Measurements from ENCODE around the gene ADAMTS7. TPM values are rescaled to one million over a fixed set of nuclear protein-coding genes. Genes with fewer than 3 reads are reported as not detected.

Gene ADAMTS7
- total and polyA plus RNA-seq, 2 of the 13 experiments (the other 11 are each of a cell fraction or from before 2014, with no cell fraction given), result 0.09 to 0.12 TPM

GRCh38 chr15:78850941-78851755, 39.9 kb upstream of the ADAMTS7 start (continued):
- TF ChIP-seq ONECUT2 (CRISPR knock-in tag; IDR thresholded peaks at IDR 0.05), result 0 out of 2 replicates have a peak, but pooled peaks have one; percentile 40

- Histone ChIP-seq H2AFZ (ENCODE audit: low read length) (no peak overlapping the region), H3K4me3 (replicated peaks in 1 of 3; ENCODE audit: insufficient read depth in 1 of 3, low read depth in 2 of 3, low read length in 3 of 3) (no peak overlapping the region), H3K4me1 (ENCODE audit: insufficient read depth, low read length) (peaks cover 38% of the 10 kb centered on the region), H3K27ac (ENCODE audit: extremely low read length, insufficient read depth, low read length) (peak overlapping the region; percentile 4), H3K9ac (ENCODE audit: insufficient read depth, low read depth, low read length) (no peak overlapping the region), H3K27me3 (ENCODE audit: control insufficient read depth in 1 of 2, insufficient read depth in 2 of 2, low read length in 2 of 2) (no peaks in the 10 kb centered on the region), H3K79me2 (ENCODE audit: insufficient read depth, low read length) (no peaks in the 10 kb centered on the region), H3K36me3 (replicated peaks in 1 of 2; ENCODE audit: control insufficient read depth in 1 of 2, insufficient read depth in 2 of 2, low read length in 2 of 2) (no peaks in the 10 kb centered on the region), H4K20me1 (ENCODE audit: insufficient read depth, low read length) (no peaks in the 10 kb centered on the region), H3K4me2 (ENCODE audit: low read depth, low read length) (peak overlapping the region; percentile 56), H3K9me3 (ENCODE audit: low read length) (no peaks in the 10 kb centered on the region)
- no TSS peak for BruUV-seq (replicated peaks)
- WGBS (ENCODE audit: low lambda C conversion rate), result 95% methylated on average over 2 of the region's 2 CpGs
- CTCF ChIA-PET (ENCODE audit: low intra/inter-chr PET ratio, low total read pairs), result no interaction called here
- intact Hi-C loops (cut with micrococcal nuclease; ENCODE audit: unreplicated experiment) (no loop called here), in situ Hi-C loops (cut with HindIII; ENCODE audit: extremely low pct_ligation_motif_present, low pct_unique_long_range_greater_than_20kb) (no loop called here)
- ATAC-seq (no peak), FAIRE-seq (no peak), DNase-seq (ENCODE audit: low spot score) (no peak)
- POLR2A ChIA-PET, result no interaction called here
- TF ChIP-seq ZNF782 (CRISPR knock-in tag; IDR thresholded peaks at IDR 0.05; ENCODE audit: borderline replicate concordance), result no peak
- no peak for TF ChIP-seq REPIN1 (CRISPR knock-in tag; IDR thresholded peaks at IDR 0.05; ENCODE audit: borderline replicate concordance, low read depth)
- no peak for TF ChIP-seq SCMH1 (CRISPR knock-in tag; IDR thresholded peaks at IDR 0.05; ENCODE audit: borderline replicate concordance)
- TF ChIP-seq CEBPZ (IDR thresholded peaks at IDR 0.05; ENCODE audit: low read length), result no peak
- TF ChIP-seq KDM1A (CRISPR knock-in tag; IDR thresholded peaks at IDR 0.05), result no peak
- no peak for TF ChIP-seq PPARG (CRISPR knock-in tag; conservative IDR thresholded peaks at IDR 0.05)
- TF ChIP-seq FIP1L1 (IDR thresholded peaks at IDR 0.05; ENCODE audit: borderline replicate concordance, insufficient read depth, low read depth, low read length), result no peak
- TF ChIP-seq ZBTB43 (CRISPR knock-in tag; conservative IDR thresholded peaks at IDR 0.05), result no peak
- no peak for TF ChIP-seq JUNB (CRISPR knock-in tag; IDR thresholded peaks at IDR 0.05; ENCODE audit: borderline replicate concordance)
- TF ChIP-seq PRPF4 (IDR thresholded peaks at IDR 0.05; ENCODE audit: low read depth, low read length, poor library complexity, severe bottlenecking), result no peak
- peak; percentile 41; the same call in 1 of the 2 replicates for TF ChIP-seq ZNF644 (CRISPR knock-in tag; IDR thresholded peaks at IDR 0.05; ENCODE audit: low read depth)
- TF ChIP-seq FOXO4 (CRISPR knock-in tag; conservative IDR thresholded peaks at IDR 0.05), result no peak
- TF ChIP-seq HNF4G (IDR thresholded peaks at IDR 0.05; ENCODE audit: borderline replicate concordance, low read depth, low read length), result 0 out of 2 replicates have a peak, but pooled peaks have one; percentile 20
- no peak for TF ChIP-seq HNF4G (CRISPR knock-in tag; IDR thresholded peaks at IDR 0.05; ENCODE audit: borderline replicate concordance, low read depth)
- 0 out of 2 replicates have a peak, but pooled peaks have one; percentile 8 for TF ChIP-seq PHF21A (CRISPR knock-in tag; IDR thresholded peaks at IDR 0.05)
- TF ChIP-seq ZNF562 (CRISPR knock-in tag; IDR thresholded peaks at IDR 0.05; ENCODE audit: borderline replicate concordance), result no peak
These were observed 39.1 kb upstream of the ADAMTS7 start for GRCh38 chr15:78850352-78850751.
